GM12874 (cell line): Measurements from ENCODE around the gene PTDSS2.

ENCODE experiments used
- CTCF ChIP-seq: IDR thresholded peaks from 2 replicates; pipeline ENCODE4 v1.5.1; 2011; ENCODE audit warnings: low read depth, mild to moderate bottlenecking, control low read depth, low read length, moderate library complexity; ENCODE audit not compliant: insufficient read depth

The PTDSS2 gene

GRCh38 chr11:515131-515530, 65.1 kb downstream of the PTDSS2 start:
- no peak for TF ChIP-seq CTCF

- TF ChIP-seq CTCF = no peak
These were observed 66.3 kb downstream of the PTDSS2 start for GRCh38 chr11:516400-516799.

- TF ChIP-seq CTCF = peak; percentile 94
These were observed 68.6 kb downstream of the PTDSS2 start for GRCh38 chr11:518463-519202.

GRCh38 chr11:520428-521176, 70.5 kb downstream of the PTDSS2 start:
- no peak for TF ChIP-seq CTCF

- TF ChIP-seq CTCF = no peak
These were observed 71.2 kb downstream of the PTDSS2 start for GRCh38 chr11:521177-521688.

- TF ChIP-seq CTCF = no peak
These were observed 76.1 kb downstream of the PTDSS2 start for GRCh38 chr11:526192-526591.

- TF ChIP-seq CTCF = no peak
These were observed 78.2 kb downstream of the PTDSS2 start for GRCh38 chr11:528166-528814.
